SK-N-MC (cell line): ENCODE data around the gene NDUFS6.

Experiments
- EZH2 ChIP-seq: fragments of 200-600 bp; sonication (generic); IDR thresholded peaks from one replicate; pipeline ENCODE4 v1.6.1; 2017; ENCODE audit warnings: antibody characterized with exemption
- FOXP2 ChIP-seq: optimal IDR thresholded peaks from 2 replicates; pipeline ENCODE3; 2011; ENCODE audit warnings: mild to moderate bottlenecking, moderate library complexity; ENCODE audit not compliant: insufficient read depth; ENCODE audit errors: extremely low read length, control extremely low read depth
- POLR2AphosphoS5 ChIP-seq: IDR thresholded peaks from 2 replicates; pipeline ENCODE4 v1.6.1; 2012; ENCODE audit warnings: mild to moderate bottlenecking, low read depth, low read length, borderline replicate concordance

DNA sequence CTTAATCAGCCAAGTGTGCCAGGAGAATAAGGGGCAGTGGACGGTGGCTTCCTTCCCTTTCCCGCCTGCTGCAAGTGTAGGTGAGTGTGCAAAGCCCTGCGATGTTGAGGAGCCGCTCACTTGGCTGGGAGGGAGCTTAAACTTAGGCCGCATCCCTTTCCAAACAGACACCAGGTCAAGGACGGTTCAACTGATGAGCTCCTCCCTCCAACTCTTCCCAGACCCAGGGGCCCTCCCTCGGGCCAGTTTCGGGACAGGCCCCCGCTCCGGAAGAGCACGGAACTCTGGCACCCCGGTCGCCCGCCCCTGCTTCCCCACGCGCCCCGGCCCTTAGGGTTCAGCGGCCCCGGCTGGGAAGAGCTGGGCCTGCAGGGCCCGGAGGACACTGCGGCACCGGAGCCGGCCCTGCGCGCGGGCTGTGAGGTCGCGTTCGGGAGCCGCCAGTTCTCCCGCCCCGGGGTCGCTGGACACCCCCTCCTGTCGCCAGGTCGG is 2.1 kb upstream of the NDUFS6 start:
- TF ChIP-seq POLR2AphosphoS5 (no peak), EZH2 (no peak), FOXP2 (no peak)
